ENCODE measurements around the gene NMNAT2. TPM values are rescaled to one million over a fixed set of nuclear protein-coding genes. Genes with fewer than 3 reads are reported as not detected.

NMNAT2 gene
- total and polyA plus RNA-seq, 2 of the 8 experiments (the other 6 are each of a cell fraction or from before 2014, with no cell fraction given), result 6.5 to 20.9 TPM

DNA sequence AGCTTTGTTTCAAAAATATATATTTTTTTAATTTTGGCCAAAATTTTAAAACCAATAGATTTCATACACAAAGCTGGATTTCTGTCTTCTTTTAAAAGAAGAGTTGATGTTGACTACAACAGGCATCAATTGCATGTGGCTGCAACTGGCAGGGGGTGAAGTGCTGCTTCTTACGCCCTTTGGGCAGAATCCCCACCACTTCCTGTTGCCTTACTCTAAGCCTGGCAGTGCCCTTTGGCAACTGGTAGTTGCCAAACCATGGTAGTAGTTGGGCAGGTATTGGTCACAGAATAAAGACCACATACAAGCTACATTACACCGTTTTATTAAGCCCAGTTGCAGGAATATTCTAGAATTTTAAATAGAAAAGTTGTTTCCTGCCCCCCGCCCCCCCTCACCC is 215.1 kb downstream of the NMNAT2 start:
- Histone ChIP-seq H3K27ac (ENCODE audit: low read depth, low read length) (no peak overlapping the region), H2BK15ac (ENCODE audit: low read length) (no peak overlapping the region), H2AFZ (ENCODE audit: low read length) (no peak overlapping the region), H3K36me3 (ENCODE audit: control insufficient read depth in 2 of 4, insufficient read depth in 4 of 4, low read length in 3 of 4) (no peaks in the 10 kb centered on the region), H3K9ac (replicated peaks in 1 of 4; ENCODE audit: extremely low read depth in 1 of 4, low read depth in 3 of 4, low read length in 3 of 4) (no peak overlapping the region), H4K5ac (ENCODE audit: insufficient read length, low read depth, low read length) (no peak overlapping the region), H2AK5ac (ENCODE audit: low read depth, low read length) (no peak overlapping the region), H3K4ac (replicated peaks; ENCODE audit: insufficient read length, low read depth, low read length) (no peak overlapping the region), H2BK12ac (ENCODE audit: low read depth, low read length) (no peak overlapping the region), H4K91ac (replicated peaks; ENCODE audit: insufficient read length, low read length) (no peak overlapping the region), H2BK5ac (ENCODE audit: low read depth, low read length) (no peak overlapping the region), H3K18ac (ENCODE audit: extremely low read depth, low read length) (no peak overlapping the region), H3K56ac (replicated peaks; ENCODE audit: insufficient read length, low read depth, low read length) (no peak overlapping the region), H3K79me2 (ENCODE audit: control insufficient read depth in 1 of 2, insufficient read depth in 2 of 2, low read length in 2 of 2) (no peaks in the 10 kb centered on the region), H3K23ac (ENCODE audit: insufficient read length) (no peak overlapping the region), H4K8ac (ENCODE audit: extremely low read depth, insufficient read depth, low read length) (no peak overlapping the region), H2BK120ac (replicated peaks; ENCODE audit: low read depth, low read length) (no peak overlapping the region), H3K14ac (ENCODE audit: insufficient read length) (no peak overlapping the region), H3K9me3 (ENCODE audit: insufficient read depth in 2 of 2, low read depth in 1 of 2, low read length in 1 of 2) (no peaks in the 10 kb centered on the region), H2BK20ac (ENCODE audit: low read length) (no peak overlapping the region), H3K4me1 (replicated peaks in 1 of 4; ENCODE audit: control insufficient read depth in 3 of 4, insufficient read depth in 4 of 4, low read length in 3 of 4) (no peaks in the 10 kb centered on the region), H3K4me2 (ENCODE audit: insufficient read depth in 1 of 2, low read depth in 2 of 2, low read length in 2 of 2) (no peak overlapping the region), H4K20me1 (replicated peaks in 1 of 2; ENCODE audit: control insufficient read depth in 1 of 2, insufficient read depth in 2 of 2, low read length in 2 of 2) (no peaks in the 10 kb centered on the region), H3K23me2 (ENCODE audit: low read depth, low read length) (no peaks in the 10 kb centered on the region; the same call in 1 of the 2 replicates), H3K4me3 (ENCODE audit: extremely low read depth in 1 of 4, insufficient read depth in 2 of 4, low read depth in 3 of 4, low read length in 4 of 4) (no peak overlapping the region), H3K27me3 (replicated peaks in 1 of 4; ENCODE audit: control insufficient read depth in 3 of 4, extremely low read depth in 1 of 4, insufficient read depth in 3 of 4, low read length in 3 of 4) (no peaks in the 10 kb centered on the region), H3K79me1 (ENCODE audit: low read depth, low read length) (no peaks in the 10 kb centered on the region)
- ChIA-PET CTCF (ENCODE audit: partially characterized antibody) (interaction anchor here (1.1 to 2.9 kb wide), 4 partner anchors 26 to 452 kb away, joined by 3 to 18 read pairs (median 4); no protein-coding TSS in a partner anchor), POLR2A (ENCODE audit: partially characterized antibody) (no interaction called here)
- 83% methylated on average over 3 of the region's 3 CpGs; no CpG with 5 or more reads in 1 of the 2 experiments for WGBS, 2 experiments (ENCODE audit: extremely low coverage in 1 of 2, insufficient coverage in 1 of 2, insufficient read length in 1 of 2, insufficient replicate concordance in 2 of 2, low coverage in 1 of 2, low lambda C conversion rate in 2 of 2, missing lambda C conversion rate in 1 of 2)
- no peak for FAIRE-seq
- TF ChIP-seq BRCA1 (IDR thresholded peaks at IDR 0.05; ENCODE audit: low read depth, low read length) (no peak), NANOG (IDR thresholded peaks at IDR 0.05; ENCODE audit: insufficient read depth, low read depth, low read length, poor library complexity, severe bottlenecking) (no peak), TAF1 (IDR thresholded peaks at IDR 0.05; ENCODE audit: low read depth, low read length) (no peak), TCF12 (IDR thresholded peaks at IDR 0.05; ENCODE audit: low read depth, low read length) (no peak), BACH1 (IDR thresholded peaks at IDR 0.05; ENCODE audit: low read length) (no peak), POLR2AphosphoS5 (IDR thresholded peaks at IDR 0.05; ENCODE audit: low read depth, low read length) (no peak), JUN (IDR thresholded peaks at IDR 0.05; ENCODE audit: low read depth, low read length) (no peak), CTBP2 (IDR thresholded peaks at IDR 0.05; ENCODE audit: borderline replicate concordance, insufficient read depth, insufficient read length, low read length) (no peak), HDAC2 (IDR thresholded peaks at IDR 0.05; ENCODE audit: borderline replicate concordance in 1 of 2, low read depth in 2 of 2, low read length in 2 of 2) (no peak), EZH2 (IDR thresholded peaks at IDR 0.05; ENCODE audit: low read depth, low read length, severe bottlenecking) (no peak)
- DNase-seq (ENCODE audit: low read depth in 1 of 2, low spot score in 2 of 2), result no peak
